Hepatocyte (in vitro differentiated cells): ENCODE results near the gene PLCD1.

Experiments
- CTCF ChIP-seq: fragments of 200-600 bp; sonication (generic); IDR thresholded peaks from 2 replicates; pipeline ENCODE4 v1.5.1; 2016; ENCODE audit warnings: antibody characterized with exemption, mild to moderate bottlenecking; ENCODE audit not compliant: poor library complexity
- EZH2 ChIP-seq: fragments of 200-600 bp; sonication (generic); IDR thresholded peaks from 2 replicates; pipeline ENCODE4 v1.6.1; 2016; ENCODE audit warnings: antibody characterized with exemption, mild to moderate bottlenecking, borderline replicate concordance
- EZH2phosphoT487 ChIP-seq: fragments of 200-600 bp; sonication (generic); IDR thresholded peaks from one replicate; pipeline ENCODE4 v1.6.1; 2018; ENCODE audit warnings: antibody characterized with exemption, mild to moderate bottlenecking, low read depth, moderate library complexity; ENCODE audit not compliant: unreplicated experiment, severe bottlenecking

DNA sequence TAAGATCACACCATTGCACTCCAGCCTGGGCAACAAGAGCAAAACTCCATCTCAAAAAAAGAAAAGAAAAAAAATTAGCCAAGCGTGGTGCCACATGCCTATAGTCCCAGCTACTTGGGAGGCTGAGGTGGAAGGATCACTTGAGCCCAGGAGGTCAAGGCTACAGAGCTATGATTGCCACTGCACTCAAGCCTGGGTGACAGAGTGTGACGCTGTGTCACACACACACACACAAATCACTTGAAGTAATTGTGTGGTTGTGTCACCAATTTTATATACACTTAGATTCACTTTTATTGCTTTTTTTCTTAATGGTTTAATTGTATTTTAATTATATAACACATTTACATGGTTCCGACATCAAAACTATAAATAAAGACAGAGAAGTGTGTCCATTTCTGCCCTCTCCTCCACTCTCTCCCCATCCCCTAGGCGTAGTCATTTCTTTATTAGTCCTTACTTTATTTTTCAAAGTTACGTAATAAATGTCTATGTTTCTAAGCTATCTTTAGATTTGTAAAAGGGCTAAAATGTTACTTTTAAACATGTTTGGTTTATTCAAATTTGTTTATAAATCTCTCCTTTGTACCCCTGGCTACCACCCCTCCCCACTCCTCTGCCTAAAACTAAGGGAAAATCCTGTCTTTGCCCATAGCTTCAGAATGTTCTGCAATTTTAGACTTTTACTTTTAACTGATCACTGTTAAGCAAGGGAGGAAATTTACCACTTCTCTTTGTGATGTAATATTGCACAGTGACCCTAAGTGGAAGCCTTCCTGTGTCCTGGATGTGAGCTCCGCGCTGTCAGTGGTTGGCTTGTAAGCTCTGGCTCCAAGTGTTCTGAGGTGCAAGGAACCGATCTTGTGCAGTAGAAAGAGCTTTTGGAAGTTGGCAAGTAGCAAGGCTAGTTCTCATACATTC, 49.6 kb downstream of the PLCD1 start:
- no peak for TF ChIP-seq CTCF
- TF ChIP-seq EZH2phosphoT487: no peak
- TF ChIP-seq EZH2: no peak
